ENCODE results near the gene KDM2A. TPM values are rescaled to one million over a fixed set of nuclear protein-coding genes. Genes with fewer than 3 reads are reported as not detected.
A peak's percentile ranks its signal among the peaks of the same experiment; 100 is the strongest.

KDM2A gene
- polyA plus RNA-seq, 2 of the 4 experiments (the other 2 are of a cell fraction), result 34.5 to 42.8 TPM

- TF ChIP-seq REST (IDR thresholded peaks at IDR 0.05) (0 out of 2 replicates have a peak, but pooled peaks have one; percentile 15), MAZ (IDR thresholded peaks at IDR 0.05; ENCODE audit: borderline replicate concordance, low read depth, low read length) (peak; percentile 62; the same call in 1 of the 2 replicates)
Measured at GRCh38 chr11:67239783-67240575, 120.9 kb downstream of the KDM2A start (continued).

GRCh38 chr11:67240576-67241389 is 121.7 kb downstream of the KDM2A start:
- WGBS (ENCODE audit: missing lambda C conversion rate), result 4% methylated on average over 16 of the region's 16 CpGs
- peak overlapping the region; percentile 80 to 89 for H3K27ac ChIP-seq
- ATAC-seq (peak; percentile 54 to 59), DNase-seq (ENCODE audit: low read depth in 1 of 2, low spot score in 1 of 2) (peak; percentile 56 to 75), FAIRE-seq (no peak)
- H3K4me1 ChIP-seq, result peaks cover 28% of the 10 kb centered on the region
- peak overlapping the region; percentile 94 for H3K4me2 ChIP-seq
- ChIA-PET CTCF (interaction anchor here (0.6 to 4.2 kb wide), 9 partner anchors 7 to 804 kb away, joined by 3 to 21 read pairs (median 4); no protein-coding TSS in a partner anchor), POLR2A (interaction anchor here (1.0 to 2.2 kb wide), 5 partner anchors 12 to 160 kb away, joined by 3 to 10 read pairs (median 7); partner anchors contain the start of genes ANKRD13D and KDM2A)
- H3K9me3 ChIP-seq, result no peaks in the 10 kb centered on the region
- peak overlapping the region; percentile 69 for H3K4me3 ChIP-seq
- TF ChIP-seq CHD2 (IDR thresholded peaks at IDR 0.05; ENCODE audit: low read length, partially characterized antibody) (no peak), HOXB5 (CRISPR knock-in tag; IDR thresholded peaks at IDR 0.05) (no peak), FOSL2 (IDR thresholded peaks at IDR 0.05) (no peak), FOSL2 (CRISPR knock-in tag; IDR thresholded peaks at IDR 0.05) (no peak), ESRRA (IDR thresholded peaks at IDR 0.05; ENCODE audit: borderline replicate concordance, low read length) (no peak), MYC (IDR thresholded peaks at IDR 0.05; ENCODE audit: borderline replicate concordance, low read length) (peak; percentile 90; the same call in 1 of the 2 replicates), USF2 (IDR thresholded peaks at IDR 0.05) (peak; percentile 63), HEYL (CRISPR knock-in tag; IDR thresholded peaks at IDR 0.05) (no peak), EHMT2 (IDR thresholded peaks at IDR 0.05; ENCODE audit: low read depth) (no peak), CBX8 (IDR thresholded peaks at IDR 0.05) (no peak), POLR2A (IDR thresholded peaks at IDR 0.05; ENCODE audit: low read length) (no peak), NR3C1 (IDR thresholded peaks at IDR 0.05) (no peak), BHLHE40 (IDR thresholded peaks at IDR 0.05; ENCODE audit: low read depth, low read length) (no peak), NPAS2 (CRISPR knock-in tag; IDR thresholded peaks at IDR 0.05; ENCODE audit: borderline replicate concordance) (no peak), JUN (IDR thresholded peaks at IDR 0.05) (no peak), FOSB (CRISPR knock-in tag; IDR thresholded peaks at IDR 0.05) (no peak), PBX3 (IDR thresholded peaks at IDR 0.05) (no peak), REST (IDR thresholded peaks at IDR 0.05) (peak; percentile 18; the same call in 1 of the 2 replicates), CHD4 (IDR thresholded peaks at IDR 0.05; ENCODE audit: borderline replicate concordance) (no peak), TP53 (CRISPR knock-in tag; IDR thresholded peaks at IDR 0.05) (0 out of 2 replicates have a peak, but pooled peaks have one; percentile 47), POLR2AphosphoS2 (conservative IDR thresholded peaks at IDR 0.05; ENCODE audit: low read length) (no peak)
- TF ChIP-seq, protein P1, sequence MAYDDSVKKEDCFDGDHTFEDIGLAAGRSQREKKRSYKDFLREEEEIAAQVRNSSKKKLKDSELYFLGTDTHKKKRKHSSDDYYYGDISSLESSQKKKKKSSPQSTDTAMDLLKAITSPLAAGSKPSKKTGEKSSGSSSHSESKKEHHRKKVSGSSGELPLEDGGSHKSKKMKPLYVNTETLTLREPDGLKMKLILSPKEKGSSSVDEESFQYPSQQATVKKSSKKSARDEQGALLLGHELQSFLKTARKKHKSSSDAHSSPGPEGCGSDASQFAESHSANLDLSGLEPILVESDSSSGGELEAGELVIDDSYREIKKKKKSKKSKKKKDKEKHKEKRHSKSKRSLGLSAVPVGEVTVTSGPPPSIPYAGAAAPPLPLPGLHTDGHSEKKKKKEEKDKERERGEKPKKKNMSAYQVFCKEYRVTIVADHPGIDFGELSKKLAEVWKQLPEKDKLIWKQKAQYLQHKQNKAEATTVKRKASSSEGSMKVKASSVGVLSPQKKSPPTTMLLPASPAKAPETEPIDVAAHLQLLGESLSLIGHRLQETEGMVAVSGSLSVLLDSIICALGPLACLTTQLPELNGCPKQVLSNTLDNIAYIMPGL (CRISPR knock-in tag; IDR thresholded peaks at IDR 0.05; ENCODE audit: borderline replicate concordance), result no peak
- TF ChIP-seq, protein P2, sequence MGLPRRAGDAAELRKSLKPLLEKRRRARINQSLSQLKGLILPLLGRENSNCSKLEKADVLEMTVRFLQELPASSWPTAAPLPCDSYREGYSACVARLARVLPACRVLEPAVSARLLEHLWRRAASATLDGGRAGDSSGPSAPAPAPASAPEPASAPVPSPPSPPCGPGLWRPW (IDR thresholded peaks at IDR 0.05), result no peak
